Sigmoid colon (tissue), 4 donors: ENCODE results near the gene C1QTNF9B.

Experiments
- EP300 ChIP-seq, 4 donors: sonication (generic); formaldehyde crosslinking; IDR thresholded peaks; one replicate each; pipeline ENCODE4 v1.6.1; 2017; ENCODE audit warnings: antibody characterized with exemption in 4 of 4
- TF ChIP-seq, protein P1 (sequence below), 4 experiments: fragments of 450-650 bp in 3 of 4; fragments of 200-600 bp in 1 of 4; IDR thresholded peaks; one replicate each; pipeline ENCODE4 v1.5.1; 2016 to 2019; ENCODE audit warnings: antibody characterized with exemption in 4 of 4, mild to moderate bottlenecking in 3 of 4, moderate library complexity in 2 of 4

DNA sequence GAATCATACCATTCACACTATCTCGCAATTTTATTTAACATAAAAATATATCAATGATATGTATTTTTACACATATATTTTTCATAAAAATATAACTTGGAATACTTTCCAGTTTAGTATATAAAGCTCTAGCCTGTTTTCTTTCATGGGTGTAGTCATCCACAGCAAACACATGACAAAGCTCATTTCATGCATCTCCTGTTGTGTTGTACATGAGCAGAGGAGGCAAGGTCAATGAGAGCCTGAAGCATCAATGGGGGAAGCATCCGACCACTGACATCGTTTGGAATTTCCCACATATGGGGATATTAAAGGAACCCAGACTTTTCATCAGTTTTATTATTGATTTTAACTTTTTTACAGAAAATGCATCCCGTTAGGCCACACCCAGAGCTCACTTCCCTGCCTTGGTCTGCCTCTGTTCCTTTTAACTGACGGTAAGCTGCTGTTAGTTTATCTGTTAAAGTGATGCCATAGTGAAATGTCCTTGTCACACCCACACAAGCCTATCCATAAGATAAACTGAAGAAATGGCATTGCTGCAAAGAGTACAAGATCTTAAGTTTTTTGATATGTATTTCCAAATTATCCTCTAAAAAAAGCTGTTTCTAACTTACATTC is 52.1 kb downstream of the C1QTNF9B start:
- TF ChIP-seq, protein P1, sequence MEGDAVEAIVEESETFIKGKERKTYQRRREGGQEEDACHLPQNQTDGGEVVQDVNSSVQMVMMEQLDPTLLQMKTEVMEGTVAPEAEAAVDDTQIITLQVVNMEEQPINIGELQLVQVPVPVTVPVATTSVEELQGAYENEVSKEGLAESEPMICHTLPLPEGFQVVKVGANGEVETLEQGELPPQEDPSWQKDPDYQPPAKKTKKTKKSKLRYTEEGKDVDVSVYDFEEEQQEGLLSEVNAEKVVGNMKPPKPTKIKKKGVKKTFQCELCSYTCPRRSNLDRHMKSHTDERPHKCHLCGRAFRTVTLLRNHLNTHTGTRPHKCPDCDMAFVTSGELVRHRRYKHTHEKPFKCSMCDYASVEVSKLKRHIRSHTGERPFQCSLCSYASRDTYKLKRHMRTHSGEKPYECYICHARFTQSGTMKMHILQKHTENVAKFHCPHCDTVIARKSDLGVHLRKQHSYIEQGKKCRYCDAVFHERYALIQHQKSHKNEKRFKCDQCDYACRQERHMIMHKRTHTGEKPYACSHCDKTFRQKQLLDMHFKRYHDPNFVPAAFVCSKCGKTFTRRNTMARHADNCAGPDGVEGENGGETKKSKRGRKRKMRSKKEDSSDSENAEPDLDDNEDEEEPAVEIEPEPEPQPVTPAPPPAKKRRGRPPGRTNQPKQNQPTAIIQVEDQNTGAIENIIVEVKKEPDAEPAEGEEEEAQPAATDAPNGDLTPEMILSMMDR (IDR thresholded peaks at IDR 0.05) = no peak
- TF ChIP-seq EP300 (IDR thresholded peaks at IDR 0.05) = no peak
